ENCODE measurements around the gene CCL22.

CCL22 gene

DNA sequence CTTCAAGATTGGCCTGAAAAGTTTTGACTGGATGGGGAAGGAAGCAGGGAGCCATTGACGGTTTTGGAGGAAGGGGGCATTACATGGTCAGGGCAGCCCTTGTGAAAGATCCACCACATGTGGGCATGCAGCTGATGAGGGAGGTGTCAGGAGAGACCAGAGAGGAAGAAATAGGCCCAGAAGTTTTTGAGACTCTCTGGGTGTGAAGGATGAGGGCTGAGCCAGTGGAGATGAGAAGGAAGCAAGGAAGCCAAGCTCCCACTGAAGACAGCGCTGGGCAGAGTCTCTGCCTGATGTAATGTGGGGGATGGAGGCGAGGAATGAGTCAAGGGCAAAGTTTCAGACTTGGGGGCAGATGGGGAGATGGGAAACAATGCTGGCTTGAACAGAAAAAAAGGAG is 46.5 kb downstream of the CCL22 start:
- no peak for TF ChIP-seq POLR2A (IDR thresholded peaks at IDR 0.05; ENCODE audit: low read depth, low read length)
- FAIRE-seq (no peak), DNase-seq (ENCODE audit: insufficient read length, low spot score) (no peak)

DNA sequence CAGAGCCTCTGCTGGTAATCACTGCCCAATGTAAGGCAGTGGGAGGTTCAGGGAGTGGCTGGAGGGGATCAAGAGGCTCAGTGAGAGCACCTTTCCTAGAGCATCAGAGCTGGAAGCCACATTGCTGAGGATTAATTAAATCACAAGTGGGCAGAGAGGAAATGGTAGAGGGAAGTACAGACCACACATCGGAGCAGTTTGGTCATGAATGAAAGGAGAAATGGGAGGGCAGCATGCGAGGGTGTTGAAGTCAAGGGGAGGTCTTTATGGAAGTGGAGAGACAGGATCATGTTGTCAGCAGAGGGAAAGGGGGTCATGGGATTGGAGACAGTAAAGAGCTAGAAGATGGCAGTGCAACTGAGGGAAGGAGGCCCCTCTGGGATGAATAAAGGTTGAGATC is 48.3 kb downstream of the CCL22 start:
- TF ChIP-seq POLR2A (IDR thresholded peaks at IDR 0.05; ENCODE audit: low read depth, low read length): no peak
- DNase-seq (ENCODE audit: insufficient read length, low spot score) (no peak), FAIRE-seq (no peak)

- FAIRE-seq: no peak
- TF ChIP-seq POLR2A (IDR thresholded peaks at IDR 0.05; ENCODE audit: low read depth, low read length): no peak
- DNase-seq (ENCODE audit: insufficient read length, low spot score): no peak
Measured at GRCh38 chr16:57407521-57408353, 49.2 kb downstream of the CCL22 start.

- no peak for FAIRE-seq
- DNase-seq (ENCODE audit: insufficient read length, low spot score): no peak
Measured at GRCh38 chr16:57409065-57409464, 50.5 kb downstream of the CCL22 start.

DNA sequence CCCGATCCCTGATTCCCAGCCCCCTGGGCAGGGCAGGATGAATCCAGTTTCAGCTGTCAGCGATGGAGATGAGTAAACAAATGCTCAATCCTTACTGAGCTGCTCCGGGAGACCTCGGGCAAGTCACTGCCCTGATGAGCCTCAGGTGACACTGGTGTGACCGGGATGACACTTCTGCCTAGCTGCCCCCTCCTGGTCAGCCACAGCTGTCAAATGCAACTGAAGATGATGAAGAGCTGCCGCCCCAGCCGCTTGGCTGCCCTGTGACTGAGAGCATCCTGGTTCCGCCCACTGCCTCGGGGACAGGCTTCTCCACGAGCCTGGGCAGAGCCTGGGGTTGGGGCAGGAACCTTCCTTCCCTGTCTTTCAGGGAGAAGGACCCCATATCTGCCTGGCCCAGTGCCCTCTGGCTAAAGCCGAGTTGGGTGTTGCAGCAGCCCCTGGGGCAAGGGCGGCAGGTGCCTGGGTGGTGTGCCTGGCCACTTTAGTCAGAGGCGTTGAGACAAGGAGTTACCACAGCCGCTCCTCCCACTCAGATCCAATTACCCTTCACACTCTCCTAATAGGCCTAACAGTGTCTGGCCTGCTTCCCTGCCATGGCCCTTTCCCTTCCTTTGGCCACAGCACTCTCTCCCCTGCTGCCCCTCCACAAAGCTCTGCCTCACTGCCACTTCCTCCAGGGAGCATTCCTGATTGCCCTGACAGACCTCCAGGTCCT is 51.4 kb downstream of the CCL22 start:
- FAIRE-seq (no peak), DNase-seq (ENCODE audit: insufficient read length, low spot score) (no peak)
- TF ChIP-seq POLR2A (IDR thresholded peaks at IDR 0.05; ENCODE audit: low read depth, low read length): no peak

More at GRCh38 chr16:57409065-57409464, 50.5 kb downstream of the CCL22 start:
- no peak for TF ChIP-seq POLR2A (IDR thresholded peaks at IDR 0.05; ENCODE audit: low read depth, low read length)

DNA sequence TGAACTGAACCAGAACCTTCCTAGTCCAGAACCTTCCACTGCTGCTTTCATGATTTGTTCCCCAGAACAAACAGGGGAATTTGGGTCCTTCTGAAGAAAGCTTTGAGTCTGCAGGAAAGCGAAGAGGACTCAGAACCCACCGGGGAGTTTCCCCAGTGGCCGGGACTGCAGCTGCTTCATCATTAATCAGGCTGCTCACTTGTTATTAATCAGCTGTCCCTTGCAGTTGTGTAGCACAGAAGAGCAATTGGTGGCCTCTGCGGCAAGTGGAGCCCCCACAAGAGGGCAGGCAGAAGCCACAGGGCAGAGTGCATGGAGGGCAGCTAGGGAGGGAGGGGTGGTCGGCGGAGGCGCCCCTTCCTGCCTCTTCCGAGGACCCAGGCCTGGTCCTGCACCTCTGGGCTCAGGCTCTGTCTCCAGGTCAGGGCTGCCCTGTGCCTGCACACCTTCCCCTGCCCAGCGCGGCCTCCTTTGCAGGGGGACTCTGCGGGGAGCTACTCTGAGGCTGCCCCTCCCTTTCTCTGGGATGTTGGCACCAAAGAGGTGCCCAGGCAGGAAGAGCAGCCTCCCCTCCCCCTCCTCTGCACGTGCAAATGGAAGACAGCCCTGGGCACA is 52.9 kb downstream of the CCL22 start:
- no peak for TF ChIP-seq POLR2A (IDR thresholded peaks at IDR 0.05; ENCODE audit: low read depth, low read length)
- DNase-seq (ENCODE audit: insufficient read length, low spot score) (no peak), FAIRE-seq (no peak)

GRCh38 chr16:57412584-57412983 is 54.0 kb downstream of the CCL22 start:
- FAIRE-seq: no peak
- no peak for TF ChIP-seq POLR2A (IDR thresholded peaks at IDR 0.05; ENCODE audit: low read depth, low read length)
- DNase-seq (ENCODE audit: insufficient read length, low spot score): no peak

DNA sequence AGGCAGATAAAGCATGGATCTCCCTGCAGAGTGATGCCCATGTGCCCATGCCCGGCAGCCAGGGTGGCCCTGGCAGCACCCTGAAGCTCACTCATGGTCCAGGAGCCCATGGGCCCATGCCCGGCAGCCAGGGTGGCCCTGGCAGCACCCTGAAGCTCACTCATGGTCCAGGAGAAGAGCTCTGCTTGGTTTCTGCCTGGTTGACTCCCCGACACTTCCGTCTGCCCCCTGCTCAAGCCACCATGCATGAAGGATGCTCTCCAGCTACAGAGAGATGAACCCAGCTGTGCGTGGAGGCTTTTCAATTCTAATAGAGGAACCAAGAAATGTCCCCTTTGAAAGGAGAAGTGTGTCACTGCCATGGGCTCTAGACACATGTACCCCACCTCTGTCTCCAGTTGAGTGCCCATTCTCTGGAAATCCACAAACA is 54.7 kb downstream of the CCL22 start:
- no peak for TF ChIP-seq POLR2A (IDR thresholded peaks at IDR 0.05; ENCODE audit: low read depth, low read length)
- no peak for FAIRE-seq
- DNase-seq (ENCODE audit: insufficient read length, low spot score): no peak

GRCh38 chr16:57413733-57414132 is 55.1 kb downstream of the CCL22 start:
- no peak for TF ChIP-seq POLR2A (IDR thresholded peaks at IDR 0.05; ENCODE audit: low read depth, low read length)
- DNase-seq (ENCODE audit: insufficient read length, low spot score): no peak
- no peak for FAIRE-seq

Measured in H54 (cell line).